Astrocyte (in vitro differentiated cells and primary cell): ENCODE measurements around the gene PRIM2. TPM values are rescaled to one million over a fixed set of nuclear protein-coding genes. Genes with fewer than 3 reads are reported as not detected.
"Not testable (repeated sequence)": the region's sequence is repeated elsewhere in the genome, so short reads cannot be mapped to it uniquely, and the experiment has no call there.

Source experiments
- DNase-seq: peaks from one replicate; pipeline ENCODE4 v3.0.0-alpha.2; 2010; ENCODE audit warnings: low read depth
- FAIRE-seq: peaks from 2 replicates; lab custom pipeline; 2011; peaks lifted over from hg19 to GRCh38; lab: Jason Lieb, UNC
- H2AFZ ChIP-seq: 2 replicates; pipeline ENCODE4 v1.6.0; 2012; ENCODE audit warnings: low read depth, low read length, inconsistent platforms
- H3K27ac ChIP-seq: 2 replicates; pipeline ENCODE4 v1.5.1; 2011; ENCODE audit warnings: low read depth, low read length, inconsistent platforms
- H3K27me3 ChIP-seq: 2 replicates; pipeline ENCODE4 v1.6.0; 2011; ENCODE audit warnings: low read length, inconsistent platforms; ENCODE audit not compliant: insufficient read depth
- H3K36me3 ChIP-seq: 2 replicates; pipeline ENCODE4 v1.5.1; 2011; ENCODE audit warnings: low read length, inconsistent platforms; ENCODE audit not compliant: insufficient read depth
- H3K4me1 ChIP-seq: 2 replicates; pipeline ENCODE4 v1.5.1; 2011; ENCODE audit warnings: low read length, inconsistent platforms; ENCODE audit not compliant: insufficient read depth
- H3K4me2 ChIP-seq: 2 replicates; pipeline ENCODE4 v1.6.0; 2012; ENCODE audit warnings: low read length, inconsistent platforms
- H3K4me3 ChIP-seq: 2 replicates; pipeline ENCODE4 v1.5.1; 2011; ENCODE audit warnings: low read depth, mild to moderate bottlenecking, low read length, inconsistent platforms; ENCODE audit not compliant: insufficient read depth
- H3K79me2 ChIP-seq: 2 replicates; pipeline ENCODE4 v1.6.0; 2012; ENCODE audit warnings: mild to moderate bottlenecking, low read length, inconsistent platforms; ENCODE audit not compliant: insufficient read depth
- H3K9ac ChIP-seq: 2 replicates; pipeline ENCODE4 v1.6.0; 2012; ENCODE audit warnings: mild to moderate bottlenecking, low read length, inconsistent platforms
- H3K9me3 ChIP-seq: 2 replicates; pipeline ENCODE4 v1.5.1; 2012; ENCODE audit warnings: low read depth, mild to moderate bottlenecking, low read length, inconsistent platforms; ENCODE audit not compliant: insufficient read depth
- H4K20me1 ChIP-seq: 2 replicates; pipeline ENCODE4 v1.6.0; 2012; ENCODE audit warnings: low read length, inconsistent platforms; ENCODE audit not compliant: insufficient read depth
- H3K27ac Mint-ChIP-seq: one replicate; pipeline ENCODE4 v1.8.0; 2021; ENCODE audit warnings: mild to moderate bottlenecking, mixed read lengths; ENCODE audit not compliant: unreplicated experiment
- H3K27me3 Mint-ChIP-seq: one replicate; pipeline ENCODE4 v1.8.0; 2021; ENCODE audit warnings: low read depth, mixed read lengths; ENCODE audit not compliant: unreplicated experiment
- H3K36me3 Mint-ChIP-seq: one replicate; pipeline ENCODE4 v1.8.0; 2021; ENCODE audit warnings: low read depth, mixed read lengths; ENCODE audit not compliant: unreplicated experiment
- H3K4me1 Mint-ChIP-seq: one replicate; pipeline ENCODE4 v1.8.0; 2021; ENCODE audit warnings: low read depth, mixed read lengths; ENCODE audit not compliant: unreplicated experiment
- H3K4me3 Mint-ChIP-seq: one replicate; pipeline ENCODE4 v1.8.0; 2021; ENCODE audit warnings: mild to moderate bottlenecking, moderate library complexity, mixed read lengths; ENCODE audit not compliant: unreplicated experiment
- H3K9me3 Mint-ChIP-seq: one replicate; pipeline ENCODE4 v1.8.0; 2021; ENCODE audit warnings: mild to moderate bottlenecking, mixed read lengths; ENCODE audit not compliant: unreplicated experiment
- total RNA-seq: library from RNA; stranded (reverse); gene quantifications from 2 replicates; pipeline ENCODE4 v1.2.1, GENCODE V29; 2021

The PRIM2 gene
- total RNA-seq, 1 donor from 2014 or later: 11.9 TPM

DNA sequence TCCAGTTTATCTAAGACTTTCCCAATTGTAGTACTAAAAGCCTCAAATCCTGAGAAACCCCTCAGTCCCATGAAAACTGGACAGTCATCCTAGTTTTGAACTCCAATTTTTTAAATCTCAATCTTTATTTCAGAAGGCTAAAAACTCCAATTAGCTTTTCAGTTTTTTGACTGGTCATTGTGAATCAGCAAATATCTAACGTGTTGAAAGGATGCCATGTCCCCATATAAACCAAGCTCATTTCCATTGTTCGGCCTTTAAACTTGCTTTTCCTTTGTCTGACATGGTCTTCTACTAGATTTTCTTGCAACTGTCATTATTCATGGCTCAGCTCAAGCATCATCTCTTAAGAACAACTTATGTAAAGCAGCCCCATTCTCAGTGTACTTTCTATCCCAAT, 342.4 kb downstream of the PRIM2 start:
- DNase-seq, H3K27ac ChIP-seq, FAIRE-seq, H3K27me3 Mint-ChIP-seq, H3K79me2 ChIP-seq, H3K4me3 ChIP-seq, H2AFZ ChIP-seq, H3K27me3 ChIP-seq, H3K36me3 Mint-ChIP-seq, H3K4me2 ChIP-seq, H3K4me1 ChIP-seq, H4K20me1 ChIP-seq, H3K4me1 Mint-ChIP-seq, H3K9me3 ChIP-seq, H3K9me3 Mint-ChIP-seq, H3K36me3 ChIP-seq, H3K27ac Mint-ChIP-seq, H3K4me3 Mint-ChIP-seq, H3K9ac ChIP-seq: not testable (repeated sequence)

DNA sequence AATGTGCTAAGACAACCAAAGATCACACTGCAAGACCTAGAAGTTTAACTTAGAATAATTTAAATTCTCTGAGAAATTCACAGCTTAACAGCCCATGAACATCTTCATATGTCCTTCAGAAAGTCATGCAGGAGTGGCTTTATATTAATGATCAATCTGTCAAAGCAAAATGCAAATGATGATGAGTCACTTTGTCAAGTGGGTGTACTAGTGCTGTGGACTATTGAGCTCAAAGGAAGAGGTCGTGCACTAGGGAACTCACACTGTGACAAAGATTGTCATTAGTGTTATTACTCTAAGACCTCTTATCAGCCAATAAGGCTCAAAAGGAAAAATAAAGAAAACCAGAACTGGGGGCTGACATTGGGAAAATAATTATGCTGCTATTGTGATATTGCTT, 343.5 kb downstream of the PRIM2 start:
- H3K4me3 Mint-ChIP-seq: not testable (repeated sequence)

DNA sequence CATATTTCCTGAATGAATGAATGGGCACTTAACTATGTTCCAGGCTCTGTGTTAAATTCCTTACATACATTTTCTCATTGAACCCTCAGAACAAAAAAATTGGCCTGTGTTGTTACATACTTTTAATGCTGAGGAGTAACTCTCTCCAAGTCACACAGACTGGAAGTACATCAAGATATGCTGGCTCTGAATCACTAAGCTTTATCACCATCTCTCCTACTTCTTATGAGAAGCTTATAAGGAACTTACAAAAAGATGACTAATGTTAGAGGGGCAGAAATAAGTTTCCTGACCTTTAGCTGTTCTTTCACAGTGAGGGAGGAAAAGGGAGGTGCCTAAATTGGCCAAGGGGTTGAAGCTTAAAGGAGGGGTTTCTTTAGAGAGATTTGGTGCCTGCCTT, 350.7 kb downstream of the PRIM2 start:
- H3K27me3 Mint-ChIP-seq, H2AFZ ChIP-seq, H3K9ac ChIP-seq, H3K9me3 Mint-ChIP-seq, H4K20me1 ChIP-seq, H3K27ac Mint-ChIP-seq, H3K4me1 ChIP-seq, DNase-seq, H3K4me3 Mint-ChIP-seq, H3K36me3 Mint-ChIP-seq, H3K9me3 ChIP-seq, H3K4me2 ChIP-seq, FAIRE-seq, H3K4me1 Mint-ChIP-seq, H3K27ac ChIP-seq, H3K36me3 ChIP-seq, H3K4me3 ChIP-seq, H3K27me3 ChIP-seq, H3K79me2 ChIP-seq: not testable (repeated sequence)

More for the DNA sequence above, 343.5 kb downstream of the PRIM2 start:
- not testable (repeated sequence) for H3K4me1 ChIP-seq, FAIRE-seq, H3K36me3 Mint-ChIP-seq, DNase-seq, H3K27me3 ChIP-seq, H3K27me3 Mint-ChIP-seq, H3K27ac ChIP-seq, H3K27ac Mint-ChIP-seq, H4K20me1 ChIP-seq, H3K79me2 ChIP-seq, H3K4me3 ChIP-seq, H3K9me3 ChIP-seq, H3K36me3 ChIP-seq, H2AFZ ChIP-seq, H3K9ac ChIP-seq, H3K4me1 Mint-ChIP-seq, H3K4me2 ChIP-seq, H3K9me3 Mint-ChIP-seq

DNA sequence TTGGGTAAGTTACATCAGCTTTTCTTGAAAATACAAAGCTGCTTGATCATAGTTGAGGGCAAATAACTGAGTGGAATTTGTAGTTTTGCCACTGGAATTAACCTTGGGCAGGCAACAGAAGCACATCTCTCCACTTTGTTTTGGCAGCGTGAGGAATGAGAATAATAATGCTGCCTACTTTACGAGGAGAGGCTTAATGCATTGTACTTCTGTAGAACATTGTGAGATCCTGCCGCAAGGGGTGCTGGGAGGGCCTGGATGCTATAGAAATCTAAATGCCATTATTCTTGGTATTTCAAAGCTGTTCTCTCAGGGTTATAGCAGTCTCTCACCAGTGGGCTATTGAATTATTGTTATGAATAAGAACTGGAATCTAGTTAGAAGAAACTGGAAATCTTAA, 353.8 kb downstream of the PRIM2 start:
- not testable (repeated sequence) for H3K36me3 Mint-ChIP-seq, H3K27ac Mint-ChIP-seq, H3K9me3 Mint-ChIP-seq, H3K9me3 ChIP-seq, H3K4me1 ChIP-seq, H3K4me3 ChIP-seq, H3K27me3 Mint-ChIP-seq, H3K4me2 ChIP-seq, H3K27me3 ChIP-seq, H3K36me3 ChIP-seq, H4K20me1 ChIP-seq, H3K9ac ChIP-seq, H3K27ac ChIP-seq, H3K4me3 Mint-ChIP-seq, H2AFZ ChIP-seq, FAIRE-seq, H3K4me1 Mint-ChIP-seq, H3K79me2 ChIP-seq
- DNase-seq: peak; percentile 4

DNA sequence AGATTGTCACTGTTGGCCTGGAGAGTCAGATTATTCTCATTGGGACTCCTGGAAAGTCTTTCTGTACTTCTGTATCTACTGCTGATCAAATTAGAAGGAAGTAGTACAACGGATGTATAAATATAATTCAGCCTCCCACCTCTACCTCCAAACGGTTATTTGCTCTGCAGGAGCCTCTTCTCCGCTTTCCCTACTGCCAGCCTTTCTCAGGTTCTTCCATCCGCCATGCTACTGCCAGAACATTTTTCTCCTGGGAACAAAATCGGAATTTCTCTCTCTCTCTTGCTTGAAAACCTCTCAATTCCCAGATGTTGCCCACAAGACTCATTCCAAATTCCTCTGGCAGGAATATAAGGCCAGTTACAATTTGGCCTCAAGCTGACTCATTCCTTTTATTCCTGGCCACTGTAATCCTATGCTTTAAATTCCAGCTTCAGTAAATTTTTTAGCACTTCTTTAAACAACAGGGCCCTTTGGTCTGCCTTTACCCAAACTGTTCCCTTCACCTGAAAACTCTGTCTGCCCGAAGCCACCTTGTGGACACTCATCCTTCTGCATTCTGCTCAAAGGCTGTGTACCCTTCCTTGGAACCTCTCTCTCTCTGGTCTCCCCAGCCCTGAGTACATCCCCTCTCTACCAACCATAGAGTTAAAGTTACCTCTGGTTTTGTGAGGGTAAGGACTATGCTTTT, 354.7 kb downstream of the PRIM2 start:
- H3K4me1 Mint-ChIP-seq, H3K4me3 ChIP-seq, H3K27ac Mint-ChIP-seq, H3K27me3 ChIP-seq, H3K4me1 ChIP-seq, H3K36me3 ChIP-seq, H3K4me3 Mint-ChIP-seq, H2AFZ ChIP-seq, H4K20me1 ChIP-seq, H3K79me2 ChIP-seq, FAIRE-seq, H3K9me3 ChIP-seq, H3K9me3 Mint-ChIP-seq, H3K4me2 ChIP-seq, H3K27ac ChIP-seq, H3K9ac ChIP-seq, H3K27me3 Mint-ChIP-seq, H3K36me3 Mint-ChIP-seq: not testable (repeated sequence)
- peak; percentile 68 for DNase-seq

DNA sequence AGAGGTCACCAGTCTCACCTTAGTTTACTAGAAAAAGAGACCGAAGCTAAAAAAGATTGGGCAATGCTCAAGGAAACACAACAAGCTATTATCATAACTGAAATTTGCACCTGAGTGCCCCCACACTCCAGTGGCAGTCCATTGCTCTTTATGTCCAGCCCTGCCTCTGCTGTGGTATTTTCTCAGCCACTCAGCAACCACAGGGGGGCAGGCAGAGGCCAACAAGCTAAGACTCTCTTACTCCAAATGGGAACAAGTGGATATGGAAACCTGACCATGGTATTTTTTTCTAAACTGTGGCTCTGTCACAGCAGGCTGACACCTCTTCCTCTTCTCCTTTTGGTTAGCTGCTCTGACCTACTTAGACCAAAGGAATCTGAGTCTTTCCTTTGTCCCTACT, 355.9 kb downstream of the PRIM2 start:
- not testable (repeated sequence) for H3K79me2 ChIP-seq, H3K27ac ChIP-seq, H3K27me3 Mint-ChIP-seq, H3K4me2 ChIP-seq, H2AFZ ChIP-seq, H4K20me1 ChIP-seq, H3K9me3 ChIP-seq, H3K36me3 ChIP-seq, H3K4me3 Mint-ChIP-seq, H3K9ac ChIP-seq, H3K4me1 ChIP-seq, H3K4me3 ChIP-seq, H3K27me3 ChIP-seq, H3K4me1 Mint-ChIP-seq, FAIRE-seq, H3K27ac Mint-ChIP-seq, H3K36me3 Mint-ChIP-seq, H3K9me3 Mint-ChIP-seq
- peak; percentile 16 for DNase-seq
